ENCODE measurements around the gene TMTC2.

Gene TMTC2

GRCh38 chr12:82686168-82687020, at the start of gene TMTC2:
Gene TMTC2 (plus strand): TSS chr12:82686906.
- peaks cover 22% of the 10 kb centered on the region for H3K4me1 ChIP-seq (ENCODE audit: insufficient read depth, low read length)
- peak within 1 kb of the TSS; percentile 63 for H2AFZ ChIP-seq (ENCODE audit: low read depth, low read length)
- H3K36me3 ChIP-seq (ENCODE audit: insufficient read depth, low read length), result peaks cover 2% of the 10 kb centered on the region
- no peaks in the 10 kb centered on the region for H3K27me3 ChIP-seq (ENCODE audit: insufficient read depth, low read length)
- no peaks in the 10 kb centered on the region for H3K9me3 ChIP-seq (ENCODE audit: low read length)
- peak within 1 kb of the TSS; percentile 82 for H3K4me3 ChIP-seq (ENCODE audit: low read length)

- Histone ChIP-seq H3K36me3 (ENCODE audit: insufficient read depth, low read length) (no peaks in the 10 kb centered on the region), H3K9me3 (ENCODE audit: low read length) (peaks cover 3% of the 10 kb centered on the region), H3K4me3 (ENCODE audit: low read length) (no peak overlapping the region), H2AFZ (ENCODE audit: low read depth, low read length) (no peak overlapping the region), H3K4me1 (ENCODE audit: insufficient read depth, low read length) (no peaks in the 10 kb centered on the region), H3K27me3 (ENCODE audit: insufficient read depth, low read length) (no peaks in the 10 kb centered on the region)
Observed at GRCh38 chr12:82638324-82638723, 48.4 kb upstream of the TMTC2 start.

GRCh38 chr12:82644896-82645295, 41.8 kb upstream of the TMTC2 start:
- H3K4me3 ChIP-seq (ENCODE audit: low read length), result no peak overlapping the region
- H3K9me3 ChIP-seq (ENCODE audit: low read length), result no peaks in the 10 kb centered on the region
- no peaks in the 10 kb centered on the region for H3K27me3 ChIP-seq (ENCODE audit: insufficient read depth, low read length)
- no peak overlapping the region for H2AFZ ChIP-seq (ENCODE audit: low read depth, low read length)
- no peaks in the 10 kb centered on the region for H3K36me3 ChIP-seq (ENCODE audit: insufficient read depth, low read length)
- no peaks in the 10 kb centered on the region for H3K4me1 ChIP-seq (ENCODE audit: insufficient read depth, low read length)

GRCh38 chr12:82645414-82645813, 41.3 kb upstream of the TMTC2 start:
- H3K4me1 ChIP-seq (ENCODE audit: insufficient read depth, low read length), result peaks cover under 1% of the 10 kb centered on the region
- no peaks in the 10 kb centered on the region for H3K36me3 ChIP-seq (ENCODE audit: insufficient read depth, low read length)
- H3K9me3 ChIP-seq (ENCODE audit: low read length), result no peaks in the 10 kb centered on the region
- no peak overlapping the region for H3K4me3 ChIP-seq (ENCODE audit: low read length)
- no peak overlapping the region for H2AFZ ChIP-seq (ENCODE audit: low read depth, low read length)
- H3K27me3 ChIP-seq (ENCODE audit: insufficient read depth, low read length), result no peaks in the 10 kb centered on the region

GRCh38 chr12:82647853-82648252, 38.9 kb upstream of the TMTC2 start:
- Histone ChIP-seq H3K36me3 (ENCODE audit: insufficient read depth, low read length) (no peaks in the 10 kb centered on the region), H2AFZ (ENCODE audit: low read depth, low read length) (no peak overlapping the region)

GRCh38 chr12:82648259-82648909, 38.3 kb upstream of the TMTC2 start:
- H3K9me3 ChIP-seq (ENCODE audit: low read length), result no peaks in the 10 kb centered on the region
- no peak overlapping the region for H3K4me3 ChIP-seq (ENCODE audit: low read length)
- no peak overlapping the region for H2AFZ ChIP-seq (ENCODE audit: low read depth, low read length)
- peaks cover 7% of the 10 kb centered on the region for H3K4me1 ChIP-seq (ENCODE audit: insufficient read depth, low read length)
- no peaks in the 10 kb centered on the region for H3K27me3 ChIP-seq (ENCODE audit: insufficient read depth, low read length)
- H3K36me3 ChIP-seq (ENCODE audit: insufficient read depth, low read length), result no peaks in the 10 kb centered on the region

More at GRCh38 chr12:82647853-82648252, 38.9 kb upstream of the TMTC2 start:
- Histone ChIP-seq H3K4me1 (ENCODE audit: insufficient read depth, low read length) (peaks cover 7% of the 10 kb centered on the region), H3K4me3 (ENCODE audit: low read length) (no peak overlapping the region), H3K9me3 (ENCODE audit: low read length) (no peaks in the 10 kb centered on the region), H3K27me3 (ENCODE audit: insufficient read depth, low read length) (no peaks in the 10 kb centered on the region)

GRCh38 chr12:82650627-82651337, 35.9 kb upstream of the TMTC2 start:
- Histone ChIP-seq H3K4me3 (ENCODE audit: low read length) (no peak overlapping the region), H3K9me3 (ENCODE audit: low read length) (no peaks in the 10 kb centered on the region), H2AFZ (ENCODE audit: low read depth, low read length) (no peak overlapping the region), H3K27me3 (ENCODE audit: insufficient read depth, low read length) (no peaks in the 10 kb centered on the region), H3K36me3 (ENCODE audit: insufficient read depth, low read length) (no peaks in the 10 kb centered on the region), H3K4me1 (ENCODE audit: insufficient read depth, low read length) (peaks cover 9% of the 10 kb centered on the region)

GRCh38 chr12:82651489-82651888, 35.2 kb upstream of the TMTC2 start:
- Histone ChIP-seq H3K36me3 (ENCODE audit: insufficient read depth, low read length) (no peaks in the 10 kb centered on the region), H3K27me3 (ENCODE audit: insufficient read depth, low read length) (no peaks in the 10 kb centered on the region), H3K4me3 (ENCODE audit: low read length) (no peak overlapping the region), H2AFZ (ENCODE audit: low read depth, low read length) (no peak overlapping the region), H3K4me1 (ENCODE audit: insufficient read depth, low read length) (peaks cover 9% of the 10 kb centered on the region), H3K9me3 (ENCODE audit: low read length) (no peaks in the 10 kb centered on the region)

GRCh38 chr12:82652071-82652470, 34.6 kb upstream of the TMTC2 start:
- H3K36me3 ChIP-seq (ENCODE audit: insufficient read depth, low read length), result no peaks in the 10 kb centered on the region
- no peak overlapping the region for H3K4me3 ChIP-seq (ENCODE audit: low read length)
- no peak overlapping the region for H2AFZ ChIP-seq (ENCODE audit: low read depth, low read length)
- H3K27me3 ChIP-seq (ENCODE audit: insufficient read depth, low read length), result no peaks in the 10 kb centered on the region
- H3K4me1 ChIP-seq (ENCODE audit: insufficient read depth, low read length), result peaks cover 9% of the 10 kb centered on the region
- H3K9me3 ChIP-seq (ENCODE audit: low read length), result no peaks in the 10 kb centered on the region

- H3K4me3 ChIP-seq (ENCODE audit: low read length), result no peak overlapping the region
- H3K36me3 ChIP-seq (ENCODE audit: insufficient read depth, low read length), result no peaks in the 10 kb centered on the region
- H3K4me1 ChIP-seq (ENCODE audit: insufficient read depth, low read length), result peaks cover 6% of the 10 kb centered on the region
- no peaks in the 10 kb centered on the region for H3K27me3 ChIP-seq (ENCODE audit: insufficient read depth, low read length)
- H3K9me3 ChIP-seq (ENCODE audit: low read length), result peaks cover 2% of the 10 kb centered on the region
- no peak overlapping the region for H2AFZ ChIP-seq (ENCODE audit: low read depth, low read length)
Observed at GRCh38 chr12:82655751-82656150, 31.0 kb upstream of the TMTC2 start.

GRCh38 chr12:82659343-82660207, 27.1 kb upstream of the TMTC2 start:
- no peaks in the 10 kb centered on the region for H3K36me3 ChIP-seq (ENCODE audit: insufficient read depth, low read length)
- no peak overlapping the region for H2AFZ ChIP-seq (ENCODE audit: low read depth, low read length)
- H3K9me3 ChIP-seq (ENCODE audit: low read length), result peaks cover 2% of the 10 kb centered on the region
- no peak overlapping the region for H3K4me3 ChIP-seq (ENCODE audit: low read length)
- no peaks in the 10 kb centered on the region for H3K27me3 ChIP-seq (ENCODE audit: insufficient read depth, low read length)
- H3K4me1 ChIP-seq (ENCODE audit: insufficient read depth, low read length), result peaks cover 2% of the 10 kb centered on the region

GRCh38 chr12:82660541-82661325, 26.0 kb upstream of the TMTC2 start:
- Histone ChIP-seq H3K4me3 (ENCODE audit: low read length) (no peak overlapping the region), H3K4me1 (ENCODE audit: insufficient read depth, low read length) (peaks cover 9% of the 10 kb centered on the region), H3K36me3 (ENCODE audit: insufficient read depth, low read length) (no peaks in the 10 kb centered on the region), H2AFZ (ENCODE audit: low read depth, low read length) (no peak overlapping the region), H3K27me3 (ENCODE audit: insufficient read depth, low read length) (no peaks in the 10 kb centered on the region), H3K9me3 (ENCODE audit: low read length) (peaks cover 2% of the 10 kb centered on the region)

All from neuron (in vitro differentiated cells).